NCI-H146 (cell line): ENCODE results near the gene SLC25A5.

Experiments
- DNase-seq: peaks from one replicate; lab custom pipeline; 2025; lab: John Stamatoyannopoulos, UW

The SLC25A5 gene

DNA sequence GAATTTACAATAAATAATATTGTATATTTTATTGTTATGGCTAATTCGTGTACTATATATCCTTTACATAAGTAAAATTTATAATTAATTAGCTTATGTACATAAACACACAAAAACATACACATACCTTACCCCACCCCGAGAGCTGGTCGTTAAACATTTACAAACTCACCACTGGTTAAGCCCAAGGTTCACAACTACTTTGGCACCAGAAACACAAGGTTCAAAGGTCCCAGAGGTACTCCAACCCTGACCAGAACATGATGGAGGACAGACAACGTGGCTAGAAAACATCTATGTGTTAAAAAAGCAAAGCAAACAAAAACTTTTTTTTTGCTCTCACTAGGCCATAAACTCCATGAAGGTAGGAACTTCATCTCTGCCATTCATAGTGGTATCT lies 37.7 kb downstream of the SLC25A5 start:
- no peak for DNase-seq

DNA sequence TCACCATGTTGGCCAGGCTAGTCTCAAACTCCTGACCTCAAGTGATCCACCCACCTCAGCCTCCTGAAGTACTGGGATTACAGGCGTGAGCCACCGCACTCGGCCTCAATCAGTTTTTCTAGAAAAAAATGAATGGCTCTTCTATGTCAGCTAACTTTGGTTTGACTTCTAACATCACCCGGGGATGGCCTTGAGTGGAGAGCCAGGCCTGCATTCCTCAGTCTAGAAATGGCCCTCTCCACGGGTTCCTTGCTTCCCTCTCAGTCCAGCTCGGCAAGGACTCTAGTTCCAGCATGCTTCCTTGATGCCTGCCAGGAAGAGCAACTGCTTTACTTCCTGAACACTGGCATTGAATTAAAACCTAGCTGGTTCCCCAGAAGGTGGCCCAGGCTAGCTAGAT lies 39.0 kb downstream of the SLC25A5 start:
- no peak for DNase-seq

- peak; percentile 82 for DNase-seq
Measured at GRCh38 chrX:119512146-119512800, 44.0 kb downstream of the SLC25A5 start.

GRCh38 chrX:119516157-119516702 lies 48.0 kb downstream of the SLC25A5 start:
- peak; percentile 55 for DNase-seq

GRCh38 chrX:119518371-119518770 lies 50.1 kb downstream of the SLC25A5 start:
- no peak for DNase-seq
